GM18873 (cell line): Measurements from ENCODE around the gene ASB10.

ENCODE experiments used
- ATAC-seq: cut with Tn5 transposase; IDR thresholded peaks from one replicate; pipeline ENCODE4 v1.9.1; 2021; ENCODE audit warnings: mild to moderate bottlenecking, moderate library complexity, moderate number of reproducible peaks; ENCODE audit not compliant: unreplicated experiment, low FRiP score

Gene ASB10

DNA sequence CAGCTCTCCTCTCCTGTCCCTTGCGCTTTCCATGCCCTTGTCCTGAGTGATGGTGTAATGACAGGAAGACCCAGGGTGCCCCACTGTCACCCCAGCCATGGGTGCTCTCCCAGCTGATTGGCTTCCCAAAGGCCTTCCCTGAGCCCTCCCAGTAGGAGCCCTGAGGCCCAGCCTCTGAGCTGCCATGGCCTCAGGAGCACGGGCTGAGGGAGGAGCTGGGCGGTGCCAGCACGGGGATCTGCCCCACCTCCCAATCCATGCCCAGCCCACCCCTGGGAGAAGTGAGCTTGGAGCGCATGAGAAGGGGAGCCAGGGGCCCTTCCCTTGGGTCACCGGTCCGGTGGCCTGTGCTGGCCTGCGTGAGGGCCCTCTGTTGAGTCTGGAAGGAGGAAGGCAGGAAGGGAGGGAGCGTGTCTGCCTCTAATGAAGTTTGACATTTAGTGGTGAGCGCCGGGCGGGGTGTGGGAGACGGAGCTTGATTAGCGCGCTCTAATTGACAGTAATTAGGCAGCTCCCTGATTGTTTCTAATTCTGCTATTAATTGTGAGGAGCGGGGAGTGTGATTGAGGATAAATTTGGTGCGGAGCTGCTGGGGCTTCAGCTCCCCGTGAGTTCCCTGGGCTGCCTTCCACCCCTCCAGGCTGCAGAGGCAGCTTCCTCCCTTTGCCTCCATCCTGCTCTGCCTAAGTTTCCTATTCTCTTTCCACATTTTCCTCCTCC, 47.8 kb downstream of the ASB10 start:
- no peak for ATAC-seq

DNA sequence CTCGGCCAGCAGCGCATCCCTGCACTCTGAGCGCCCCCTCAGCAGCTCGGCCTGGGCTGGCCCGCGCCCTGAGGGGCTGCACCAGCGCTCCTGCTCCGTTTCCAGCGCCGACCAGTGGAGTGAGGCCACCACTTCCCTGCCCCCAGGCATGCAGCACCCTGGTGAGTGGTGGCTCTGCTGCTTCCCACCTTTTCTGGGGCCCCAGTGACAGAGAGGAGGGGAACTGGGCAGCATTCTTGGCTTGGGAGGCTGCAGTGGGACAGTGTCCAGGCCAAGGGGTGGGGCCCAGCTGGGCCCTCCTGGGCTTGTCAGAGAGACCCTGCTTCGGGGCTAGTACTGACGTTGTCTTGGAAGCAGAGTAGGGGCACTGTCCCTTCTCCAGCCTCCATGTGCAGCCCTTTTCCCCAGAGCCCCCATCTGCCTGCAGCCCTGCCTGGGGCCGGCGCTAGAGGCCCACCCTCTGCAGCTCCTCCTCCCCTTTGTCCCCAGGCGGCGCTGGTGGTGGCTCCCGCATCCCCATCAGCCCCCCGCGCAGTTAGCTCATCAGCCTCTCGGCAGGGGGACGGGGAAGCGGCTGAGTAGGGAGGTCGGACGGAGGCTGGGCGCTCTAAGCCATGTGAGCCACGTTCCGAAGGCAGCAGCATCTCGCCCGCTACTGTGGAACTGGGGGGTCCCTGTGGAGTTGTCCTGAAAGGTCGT, 48.7 kb downstream of the ASB10 start:
- ATAC-seq, result no peak

DNA sequence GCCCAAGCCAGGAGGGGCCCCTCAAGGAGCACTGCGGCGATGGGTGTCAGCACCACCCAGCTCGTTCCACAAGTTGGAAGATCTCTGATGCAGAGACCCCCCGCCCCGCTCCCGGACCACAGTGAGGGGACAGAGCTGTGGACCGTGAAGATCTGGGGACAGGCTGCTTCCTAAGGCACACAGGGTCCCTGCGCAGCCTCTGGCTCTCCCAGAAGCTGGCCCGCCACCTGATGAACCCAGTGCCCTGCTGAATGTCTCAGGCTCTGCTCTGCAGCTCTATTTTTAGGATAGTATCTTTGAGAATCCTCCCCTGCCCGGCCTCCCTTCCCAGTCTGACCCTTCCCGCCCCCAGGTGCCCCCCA, 49.3 kb downstream of the ASB10 start:
- no peak for ATAC-seq

DNA sequence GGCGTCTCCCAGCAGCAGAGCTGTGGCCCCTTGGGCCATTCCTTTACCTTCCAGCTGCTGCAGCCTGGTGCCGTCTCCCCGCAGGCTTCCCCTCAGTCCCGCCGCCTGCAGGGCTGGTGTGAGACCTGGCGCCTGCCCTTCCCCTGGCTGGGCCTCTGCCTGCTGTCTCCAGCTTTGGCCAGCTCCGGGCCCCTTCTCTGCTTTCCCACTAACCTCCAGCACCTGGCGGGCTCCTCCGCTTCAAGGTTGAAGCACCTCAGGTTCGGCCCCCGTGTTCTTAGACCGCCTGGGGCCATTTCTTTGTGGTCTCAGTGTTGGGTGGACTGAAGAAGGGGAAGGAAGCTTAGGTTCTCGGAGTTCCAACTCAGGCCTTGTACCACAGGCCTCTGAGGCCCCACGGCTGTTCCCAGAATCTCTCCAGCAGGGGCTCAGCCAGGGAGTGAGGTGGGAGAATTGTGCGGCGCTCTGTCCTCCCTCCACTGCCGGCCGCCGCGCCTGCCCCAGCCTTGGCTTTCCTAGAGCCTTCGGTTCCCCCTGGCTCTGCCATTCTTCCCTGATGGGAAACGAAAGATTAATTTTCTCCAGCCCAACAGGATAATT, 49.9 kb downstream of the ASB10 start:
- no peak for ATAC-seq

DNA sequence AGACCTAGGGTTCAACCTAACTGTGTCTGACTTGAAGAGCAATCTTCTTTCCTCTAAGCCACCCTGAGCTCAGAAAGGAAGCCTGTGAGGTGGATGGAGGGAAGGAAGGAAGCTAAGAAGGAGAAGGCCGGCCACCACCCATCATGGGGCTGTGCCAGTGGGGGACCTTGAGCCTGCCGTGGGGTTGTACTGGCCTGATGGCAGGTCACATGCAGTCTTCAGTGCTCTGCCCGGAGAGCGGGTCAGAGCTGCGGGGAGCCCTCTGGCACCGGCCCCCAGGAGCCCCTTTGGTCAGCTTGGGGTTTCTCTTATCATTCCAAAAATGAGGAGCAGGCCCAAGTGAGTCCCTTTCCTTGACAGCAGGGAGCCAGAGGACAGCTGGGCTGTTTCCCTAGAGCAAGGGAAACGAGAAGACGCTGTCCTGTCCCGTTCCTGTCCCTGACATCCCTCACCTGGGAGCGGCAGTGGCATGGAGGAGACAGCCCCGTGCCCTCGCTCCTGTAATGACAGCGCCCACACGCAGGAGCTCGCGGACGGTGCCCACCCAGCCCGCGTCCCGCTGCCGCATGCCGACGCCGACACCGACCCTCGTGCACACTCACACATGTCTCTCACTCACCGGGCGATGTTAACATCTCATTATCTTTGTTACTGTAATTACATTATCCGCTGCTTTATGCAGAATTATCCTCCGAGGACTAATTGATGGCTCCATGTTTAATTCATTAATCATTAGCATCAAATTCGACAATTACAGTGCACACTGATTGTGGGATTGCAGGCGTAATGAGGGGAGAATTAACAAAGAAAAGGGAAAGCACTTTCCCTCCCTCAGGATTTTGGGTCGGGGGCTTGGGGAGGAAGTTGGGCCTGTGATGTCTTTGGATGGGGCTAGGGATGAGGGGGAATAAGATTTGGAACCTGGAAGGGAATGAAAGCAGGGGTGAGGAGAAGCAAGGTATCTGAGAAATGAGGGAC, 50.9 kb downstream of the ASB10 start:
- ATAC-seq, result no peak

DNA sequence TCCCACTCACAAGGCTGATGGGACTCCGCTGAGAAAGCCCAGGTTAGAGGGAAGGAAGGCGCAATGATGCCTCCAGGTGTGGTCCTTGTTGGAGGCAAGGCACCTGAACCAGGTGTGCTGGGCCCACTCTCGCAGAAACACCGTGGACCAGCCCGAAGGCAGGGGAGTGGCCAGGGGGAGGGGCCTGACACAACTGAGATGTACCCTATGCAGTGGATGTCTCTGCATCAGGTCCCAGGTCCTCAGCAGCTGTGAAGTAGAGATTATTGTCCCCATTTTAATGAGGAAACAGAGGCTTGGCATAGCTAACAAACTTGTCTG, 51.6 kb downstream of the ASB10 start:
- no peak for ATAC-seq

DNA sequence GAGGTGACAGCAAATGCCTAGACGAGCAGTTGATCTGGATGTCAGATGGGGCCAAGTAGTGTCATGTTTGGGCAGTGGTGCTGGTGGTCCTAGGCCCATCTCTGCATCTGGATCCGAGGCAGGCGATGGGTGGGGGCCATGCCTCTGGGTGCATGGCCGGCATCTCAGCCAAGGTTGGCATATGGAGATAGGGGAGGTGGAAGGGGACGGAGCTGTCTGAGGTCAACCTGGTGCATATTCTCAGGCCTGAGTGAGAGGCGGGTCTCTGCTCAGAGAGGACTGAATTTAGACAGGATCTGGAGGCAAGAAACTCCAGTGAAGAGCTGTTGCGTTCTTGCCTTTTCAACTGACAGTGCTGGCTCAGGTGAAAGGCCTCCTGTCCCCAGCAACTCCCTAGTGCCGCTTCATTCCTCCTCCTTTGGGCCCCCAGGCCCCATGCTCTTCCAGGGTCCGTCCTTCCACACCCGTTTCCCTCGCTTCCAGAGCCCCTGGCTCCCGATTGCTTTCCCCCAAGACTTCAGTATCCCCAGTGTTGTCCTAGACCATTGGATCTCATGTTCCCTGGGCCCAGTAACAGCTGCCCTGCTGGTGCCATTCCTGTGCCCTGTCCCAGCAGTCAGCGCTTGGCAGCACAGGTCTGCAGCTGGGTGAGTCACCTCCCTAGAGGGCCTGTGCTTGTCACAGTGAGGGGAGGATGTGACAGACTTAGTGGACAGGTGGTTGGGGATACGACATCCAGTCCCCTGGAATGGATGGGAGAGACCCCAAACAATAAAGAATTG, 52.1 kb downstream of the ASB10 start:
- ATAC-seq, result no peak

DNA sequence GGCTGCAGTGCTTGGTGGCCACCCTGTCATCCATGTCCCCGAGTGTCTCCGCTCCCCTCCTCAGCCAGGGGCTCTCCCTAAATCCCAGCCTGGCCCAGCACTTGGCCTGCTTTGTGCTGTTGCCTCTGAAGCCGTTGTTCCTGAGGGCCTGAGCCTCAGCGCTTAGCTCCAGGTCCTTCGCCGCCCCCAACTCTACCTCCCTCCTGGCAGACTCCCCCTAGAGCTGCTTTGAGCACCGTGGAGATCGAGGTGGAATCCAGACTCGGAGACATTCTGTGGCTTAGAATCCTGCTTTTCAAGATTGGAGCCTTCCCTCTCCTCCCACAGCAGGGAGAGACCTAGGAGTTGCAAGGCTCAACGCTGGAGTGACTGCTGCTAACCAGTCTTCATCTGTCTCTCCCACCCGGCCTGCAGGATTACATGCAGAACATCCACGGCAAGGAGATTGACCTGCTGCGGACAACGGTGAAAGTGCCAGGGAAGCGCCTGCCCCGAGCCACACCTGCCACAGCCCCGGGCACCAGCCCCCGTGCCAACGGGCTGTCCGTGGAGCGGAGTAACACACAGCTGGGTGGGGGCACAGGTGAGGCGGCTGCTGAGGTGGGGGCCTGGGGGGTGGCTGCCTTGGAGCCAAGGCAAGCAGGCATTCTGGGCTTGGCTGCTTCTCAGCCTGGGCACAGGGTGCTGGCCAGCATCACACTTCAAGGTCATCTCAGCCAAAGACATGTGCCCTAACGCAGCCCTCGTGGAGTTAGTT, 52.9 kb downstream of the ASB10 start:
- ATAC-seq, result no peak

DNA sequence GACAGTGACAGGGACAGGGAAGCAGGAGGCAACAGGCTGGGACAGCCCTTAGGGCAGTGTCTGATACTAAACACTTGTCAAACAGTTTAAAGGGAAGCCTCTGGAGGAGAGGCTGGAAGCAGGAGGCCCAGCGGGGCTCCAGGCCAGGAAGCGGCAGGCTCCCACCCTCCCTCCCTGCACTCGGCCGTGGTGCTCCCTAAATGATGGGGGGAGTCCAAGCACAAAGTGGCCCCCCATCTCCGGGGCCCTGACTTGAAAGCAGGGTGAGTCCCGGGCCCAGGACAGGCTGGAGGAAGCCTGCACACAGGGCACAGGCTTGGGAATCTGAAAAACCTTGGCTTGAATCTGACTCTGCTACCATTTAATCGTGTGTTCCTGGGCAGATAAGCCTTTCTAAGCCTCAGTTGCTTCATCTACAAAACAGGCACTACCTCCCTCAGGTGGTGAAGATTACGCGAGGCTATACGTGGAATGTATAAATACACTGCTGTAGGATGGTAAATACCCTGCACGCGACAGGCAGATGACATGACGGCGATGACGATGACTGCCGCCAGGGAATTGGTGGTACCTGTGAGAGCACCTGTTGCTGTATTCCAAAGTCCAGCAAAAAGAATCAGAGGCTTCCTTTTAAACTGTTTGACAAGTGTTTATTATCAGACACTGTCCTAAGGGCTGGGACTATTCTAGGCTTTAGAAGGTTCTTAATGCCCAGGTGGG, 53.6 kb downstream of the ASB10 start:
- ATAC-seq, result no peak

DNA sequence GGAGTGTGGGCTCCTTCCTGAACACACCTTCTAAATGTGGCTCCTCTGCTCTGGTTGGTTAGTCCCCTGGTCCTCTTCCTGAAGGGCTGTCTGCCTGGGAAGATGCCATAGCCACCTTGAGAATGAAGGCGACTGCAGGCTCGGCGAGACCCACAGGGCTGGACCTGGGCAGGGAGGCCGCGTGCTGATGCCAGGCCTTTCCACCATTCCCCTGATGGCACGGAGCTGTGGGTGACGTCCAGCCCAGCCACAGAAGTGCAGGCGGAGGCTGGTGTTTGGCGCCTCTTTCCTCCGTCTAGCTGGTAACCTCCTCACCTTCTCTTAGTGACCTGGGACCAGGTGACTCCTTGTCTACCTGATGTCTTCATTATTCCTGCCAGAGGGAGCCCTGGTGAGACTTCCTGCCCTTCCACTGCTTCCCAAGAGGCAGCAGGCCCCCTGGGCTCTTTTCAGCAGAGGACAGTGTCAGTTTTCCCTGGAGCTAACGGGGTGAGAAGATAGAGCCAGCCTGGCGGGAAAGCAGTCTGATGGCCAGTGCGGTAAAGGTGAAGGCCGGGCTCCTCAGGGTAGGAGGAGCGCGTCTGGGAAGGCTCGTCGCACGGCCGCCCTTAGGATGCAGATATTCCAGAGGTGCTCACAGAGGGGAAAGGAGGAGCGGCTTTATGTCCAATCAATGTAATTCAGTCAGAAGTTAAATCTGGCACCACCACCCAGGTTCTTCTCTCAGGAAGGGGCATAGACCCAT, 54.4 kb downstream of the ASB10 start:
- ATAC-seq, result no peak

DNA sequence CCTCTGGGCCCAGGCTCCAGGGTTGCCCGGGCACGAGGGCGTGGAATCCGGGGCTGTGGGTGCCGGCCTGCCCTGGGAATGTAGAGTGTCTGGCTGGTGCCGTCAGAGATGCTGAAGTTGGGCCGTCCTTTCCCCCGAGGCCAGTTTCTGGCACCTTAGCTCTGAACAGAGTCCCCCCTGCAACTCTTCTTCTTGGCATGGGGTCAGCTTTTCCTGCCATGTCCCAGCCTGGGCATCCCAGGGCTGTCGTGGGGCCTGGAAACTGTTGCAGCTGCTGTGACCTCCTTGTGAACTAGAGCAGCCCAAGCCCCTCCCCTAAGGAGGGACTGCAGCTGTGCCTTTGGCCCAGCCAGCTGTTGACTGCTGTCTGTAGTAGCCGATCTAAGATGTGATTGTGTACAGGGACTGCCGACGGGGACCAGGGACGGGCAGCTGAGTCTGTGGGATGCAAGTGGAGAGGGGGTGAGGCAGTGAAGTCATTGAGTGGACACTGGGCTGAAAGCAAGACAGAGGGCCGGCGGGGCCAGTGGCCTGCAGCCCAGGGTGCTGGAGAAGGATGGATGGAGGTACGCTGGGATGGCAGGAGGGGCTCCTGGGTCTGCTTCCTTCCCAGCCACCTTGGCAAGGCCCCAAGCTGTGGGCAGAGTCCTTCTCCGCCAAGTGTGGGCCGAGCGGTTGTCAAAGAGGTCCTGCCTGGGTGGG, 55.3 kb downstream of the ASB10 start:
- ATAC-seq, result no peak

DNA sequence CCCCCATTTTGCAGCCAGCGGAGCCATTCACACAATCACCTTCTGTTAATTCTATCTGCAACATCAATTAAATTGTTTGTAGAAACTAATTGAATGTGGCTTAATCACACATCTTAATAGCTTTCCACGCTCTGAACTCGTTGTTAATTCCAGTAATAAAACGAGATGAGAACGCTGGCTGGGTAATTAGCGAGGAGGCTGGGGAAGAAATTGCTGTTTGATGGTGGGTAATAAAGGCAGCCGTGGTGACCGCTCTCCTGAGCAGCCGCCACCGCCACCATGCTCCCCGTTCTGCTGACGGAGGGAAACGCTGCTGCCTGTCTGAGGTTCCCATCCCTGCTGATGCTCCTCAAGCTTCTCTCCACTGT, 55.8 kb downstream of the ASB10 start:
- ATAC-seq, result no peak

DNA sequence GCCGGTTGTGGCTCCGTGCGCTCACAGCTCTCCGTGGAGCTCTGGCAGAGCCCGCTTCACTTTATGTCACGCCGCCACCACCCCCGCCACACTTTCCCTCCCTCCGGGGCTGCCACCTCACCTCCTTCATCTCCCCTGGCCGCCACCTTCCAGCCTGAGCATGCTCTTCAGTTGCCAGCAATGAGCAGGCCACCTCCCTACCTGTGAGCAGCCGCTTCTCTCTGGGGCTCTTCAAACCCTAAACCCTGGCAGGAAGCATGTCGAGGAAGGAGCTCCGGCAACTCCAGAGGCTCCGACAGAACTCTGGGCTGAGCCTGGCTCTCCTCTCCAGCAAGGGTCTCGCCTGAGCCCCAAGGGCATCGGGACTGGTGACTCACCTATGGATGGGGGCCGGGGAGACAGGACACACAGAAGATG, 56.3 kb downstream of the ASB10 start:
- no peak for ATAC-seq

DNA sequence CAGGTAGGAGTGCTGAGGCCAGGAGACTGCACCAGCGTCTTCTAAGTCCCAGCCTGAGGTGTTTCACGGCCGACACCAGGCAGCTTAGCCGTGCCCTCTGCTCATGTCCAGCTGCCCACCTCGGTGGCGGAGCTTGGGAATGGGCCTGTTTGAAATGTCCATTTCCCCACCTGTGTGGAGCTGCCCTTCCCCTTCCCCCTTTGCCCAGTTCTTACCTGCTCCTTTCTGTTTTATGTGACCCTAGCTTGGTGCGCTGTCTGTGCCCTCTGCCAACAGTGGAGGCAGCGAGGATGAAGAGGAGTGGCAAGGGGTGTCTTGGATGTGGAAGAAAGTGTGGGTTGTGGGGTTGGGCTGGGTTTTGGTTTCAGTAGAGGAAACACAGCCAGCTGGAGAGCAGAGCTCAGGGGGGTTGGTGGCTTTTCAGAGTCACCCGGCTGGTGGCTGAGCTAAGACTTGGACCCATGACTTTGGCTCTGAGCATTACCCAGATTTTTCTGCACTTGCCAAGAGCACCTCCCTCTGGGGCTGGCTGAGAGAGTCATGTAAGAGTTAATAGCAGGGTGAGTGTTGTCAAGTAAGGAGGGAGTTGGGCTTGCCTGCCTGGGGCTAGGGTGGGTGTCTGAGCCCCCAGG, 57.0 kb downstream of the ASB10 start:
- no peak for ATAC-seq

DNA sequence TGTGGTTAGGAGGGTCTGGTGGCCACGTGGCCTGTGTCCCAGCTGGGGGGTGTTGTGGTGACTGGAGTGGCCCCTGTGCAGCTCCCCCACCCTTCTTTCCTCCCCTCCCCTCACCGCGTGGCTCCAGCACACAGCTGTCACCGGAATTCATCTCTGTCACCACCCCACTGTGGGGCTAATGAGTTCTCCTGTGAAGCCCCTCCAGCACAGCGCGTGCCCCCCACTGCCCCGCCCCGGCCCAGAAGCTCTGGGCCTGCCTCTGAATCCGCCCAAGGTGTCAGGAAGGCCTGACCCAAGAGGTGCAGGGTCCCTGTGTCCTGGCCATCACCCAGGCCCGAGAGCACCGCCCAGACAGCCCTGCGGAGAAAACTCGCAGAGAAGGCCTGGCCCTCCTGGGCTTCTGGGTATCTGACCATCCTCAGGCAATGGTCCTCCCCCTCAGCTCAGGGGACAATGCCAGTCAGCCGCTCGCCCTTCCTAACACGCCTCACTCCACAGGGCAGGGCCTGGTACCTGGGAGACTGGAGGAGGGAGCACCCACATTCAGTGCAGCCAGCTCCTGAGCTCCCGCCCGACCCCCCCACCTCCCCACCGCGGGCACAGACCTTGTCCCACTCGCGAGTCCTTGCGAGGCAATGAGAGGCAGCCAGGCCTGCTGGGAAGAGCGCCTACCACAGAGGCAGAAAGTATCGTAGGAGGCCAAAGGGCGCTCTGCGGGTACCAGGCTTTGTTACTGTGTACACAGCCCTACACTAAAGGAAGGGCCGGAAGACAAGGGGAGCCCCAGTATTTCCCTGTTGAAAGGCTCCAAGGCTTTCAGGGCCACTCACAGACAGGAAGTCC, 57.7 kb downstream of the ASB10 start:
- ATAC-seq, result no peak

DNA sequence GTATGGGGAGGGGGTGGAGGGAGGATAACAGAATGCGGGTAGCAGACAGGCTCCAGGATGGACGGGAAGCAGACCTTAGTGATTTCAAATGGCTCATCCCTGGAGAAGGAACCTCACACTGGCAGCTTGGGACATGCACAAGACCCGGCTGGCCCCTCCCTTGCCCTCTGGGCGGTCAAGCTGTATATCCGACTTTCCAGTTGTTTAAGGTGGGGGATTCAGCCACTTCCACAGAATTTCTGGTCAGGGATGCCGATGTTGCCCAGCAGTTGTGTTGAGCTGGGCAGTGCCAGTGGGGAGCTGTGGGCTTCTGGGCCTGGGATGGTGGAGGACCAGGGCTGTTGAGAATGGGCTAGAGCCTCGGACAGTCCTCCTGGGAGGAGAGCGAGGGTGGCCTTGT, 58.3 kb downstream of the ASB10 start:
- no peak for ATAC-seq
